K562 (cell line): ENCODE results near the gene CAPN2. TPM values are rescaled to one million over a fixed set of nuclear protein-coding genes. Genes with fewer than 3 reads are reported as not detected.

Source experiments
- ADNP ChIP-seq: fragments of 200-800 bp; sonication (Bioruptor generic); IDR thresholded peaks from 2 replicates; pipeline ENCODE4 v1.6.1; 2016; ENCODE audit warnings: missing genetic modification characterization, missing compliant biosample characterization
- CBX1 ChIP-seq: sonication (generic); IDR thresholded peaks from 2 replicates; pipeline ENCODE4 v1.6.1; 2016; ENCODE audit warnings: antibody characterized with exemption, low read depth, mild to moderate bottlenecking
- ELF4 ChIP-seq: fragments of 450-650 bp; formaldehyde crosslinking; IDR thresholded peaks from 2 replicates; pipeline ENCODE4 v1.4.0; 2022; ENCODE audit warnings: missing genetic modification characterization
- ERF ChIP-seq: fragments of 450-650 bp; formaldehyde crosslinking; IDR thresholded peaks from 2 replicates; pipeline ENCODE4 v1.4.0; 2020; ENCODE audit warnings: mild to moderate bottlenecking, mixed read lengths
- EWSR1 ChIP-seq: fragments of 450-650 bp; IDR thresholded peaks from 2 replicates; pipeline ENCODE4 v1.6.1; 2018; ENCODE audit warnings: borderline replicate concordance, mild to moderate bottlenecking, low read depth, moderate library complexity; ENCODE audit not compliant: partially characterized antibody
- GABPA ChIP-seq: fragments of 200-800 bp; sonication (Bioruptor generic); conservative IDR thresholded peaks from 2 replicates; pipeline ENCODE4 v1.6.1; 2016; ENCODE audit warnings: low read depth, missing genetic modification characterization, missing compliant biosample characterization
- ILF3 ChIP-seq: fragments of 450-650 bp; IDR thresholded peaks from 2 replicates; pipeline ENCODE4 v1.6.1; 2018; ENCODE audit warnings: antibody characterized with exemption, mild to moderate bottlenecking, moderate library complexity, borderline replicate concordance
- MBD2 ChIP-seq: sonication (generic); IDR thresholded peaks from 2 replicates; pipeline ENCODE4 v1.6.1; 2016; ENCODE audit warnings: low read depth, borderline replicate concordance
- MIER1 ChIP-seq: fragments of 450-650 bp; IDR thresholded peaks from 2 replicates; pipeline ENCODE4 v1.6.1; 2016; ENCODE audit warnings: antibody characterized with exemption, mild to moderate bottlenecking, low read depth
- RAD51 ChIP-seq: fragments of 450-650 bp; IDR thresholded peaks from 2 replicates; pipeline ENCODE4 v1.7.1; 2016; ENCODE audit warnings: low read depth, mild to moderate bottlenecking, borderline replicate concordance
- RBM22 ChIP-seq: fragments of 200-400 bp; formaldehyde crosslinking; IDR thresholded peaks from 2 replicates; pipeline ENCODE4 v1.6.1; 2018; ENCODE audit warnings: low read length, low read depth; ENCODE audit not compliant: poor library complexity, severe bottlenecking
- SIN3A ChIP-seq, 2 experiments: fragments of 150-350 bp in 1 of 2; IDR thresholded peaks; 2 replicates each; pipeline ENCODE4 v1.6.1; 2011 to 2016; ENCODE audit warnings: borderline replicate concordance in 2 of 2, low read depth in 2 of 2, low read length in 2 of 2, mild to moderate bottlenecking in 2 of 2, moderate library complexity in 2 of 2; ENCODE audit not compliant: control insufficient read depth in 1 of 2
- TCF7 ChIP-seq: sonication (generic); IDR thresholded peaks from 2 replicates; pipeline ENCODE4 v1.6.1; 2016; ENCODE audit warnings: antibody characterized with exemption, borderline replicate concordance
- XRCC5 ChIP-seq: fragments of 200-400 bp; formaldehyde crosslinking; IDR thresholded peaks from 2 replicates; pipeline ENCODE4 v1.6.1; 2017; ENCODE audit warnings: low read depth, mild to moderate bottlenecking, low read length
- ZNF121 ChIP-seq: sonication (generic); formaldehyde crosslinking; conservative IDR thresholded peaks from 2 replicates; pipeline ENCODE4 v1.8.0; 2022; ENCODE audit warnings: missing genetic modification reagents
- ZNF507 ChIP-seq: conservative IDR thresholded peaks from 2 replicates; pipeline ENCODE4 v1.6.1; 2017; ENCODE audit warnings: missing genetic modification characterization, missing compliant biosample characterization
- polyA plus RNA-seq, 8 experiments: library from polyadenylated mRNA; depleted of rRNA in 4 of 8; stranded (reverse) in 5 of 8; unstranded in 3 of 8; fragments of >200 nt; fragmentation: Nextera tagmentation in 2 of 8; fragmentation: Illumina TruSeq in 1 of 8; extraction: Ambion mirVana in 2 of 8; extraction: Trizol in 1 of 8; gene quantifications; 2 replicates each; pipeline versions ENCODE4 v1.2.1 to v1.2.3, GENCODE V29; 2011 to 2014; ENCODE audit warnings: inconsistent platforms in 1 of 8, missing spikeins in 1 of 8
- total RNA-seq, 7 experiments: library from RNA; depleted of rRNA in 6 of 7; stranded (reverse); fragments of >200 nt in 6 of 7; fragmentation: Illumina TruSeq in 2 of 7; extraction: Trizol in 2 of 7; gene quantifications; 2 replicates each; pipeline versions ENCODE4 v1.2.1 to v1.2.3, GENCODE V29; 2011 to 2021; ENCODE audit warnings: low replicate concordance in 1 of 7
- TF ChIP-seq, protein P1 (sequence below): fragments of 450-650 bp; IDR thresholded peaks from 2 replicates; pipeline ENCODE4 v1.6.1; 2016; ENCODE audit warnings: low read depth
- TF ChIP-seq, protein P2 (sequence below): sonication (generic); formaldehyde crosslinking; IDR thresholded peaks from 2 replicates; pipeline ENCODE4 v1.9.0; 2022; ENCODE audit warnings: mild to moderate bottlenecking, missing genetic modification reagents
- TF ChIP-seq, protein P3 (sequence below), 2 experiments: fragments of 450-650 bp in 1 of 2; sonication (generic) in 1 of 2; formaldehyde crosslinking in 1 of 2; IDR thresholded peaks in 1 of 2; conservative IDR thresholded peaks in 1 of 2; 2 replicates each; pipeline versions ENCODE4 v1.6.1 to v1.8.1; 2016 to 2023; ENCODE audit warnings: mild to moderate bottlenecking in 2 of 2, moderate library complexity in 2 of 2, inconsistent platforms in 1 of 2, missing genetic modification reagents in 1 of 2

The CAPN2 gene
- total and polyA plus RNA-seq, 9 of the 15 experiments (the other 6 are each of a cell fraction or from before 2014, with no cell fraction given) = 24.6 to 157 (median 101) TPM

DNA sequence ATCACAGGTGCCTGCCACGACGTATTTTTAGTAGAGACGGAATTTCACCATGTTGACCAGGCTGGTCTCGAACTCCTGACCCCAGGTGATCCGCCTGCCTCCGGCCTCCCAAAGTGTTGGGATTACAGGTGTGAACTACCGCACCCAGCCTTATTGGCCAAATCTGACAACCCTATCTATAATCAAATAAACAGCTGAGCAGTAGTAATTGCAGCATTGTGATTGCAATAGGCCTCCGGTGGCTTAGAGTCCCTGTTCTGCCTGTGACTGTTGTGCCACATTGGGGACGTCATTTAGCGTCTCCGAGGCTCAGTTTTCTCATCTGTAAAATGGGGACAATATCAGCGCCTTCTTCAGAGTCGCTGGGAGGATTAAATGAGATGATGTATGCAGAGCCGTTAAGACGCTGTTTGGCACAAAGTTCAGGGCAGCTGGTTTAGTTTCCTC, 569 bp upstream of the CAPN2 start (continued):
- TF ChIP-seq, protein P1, sequence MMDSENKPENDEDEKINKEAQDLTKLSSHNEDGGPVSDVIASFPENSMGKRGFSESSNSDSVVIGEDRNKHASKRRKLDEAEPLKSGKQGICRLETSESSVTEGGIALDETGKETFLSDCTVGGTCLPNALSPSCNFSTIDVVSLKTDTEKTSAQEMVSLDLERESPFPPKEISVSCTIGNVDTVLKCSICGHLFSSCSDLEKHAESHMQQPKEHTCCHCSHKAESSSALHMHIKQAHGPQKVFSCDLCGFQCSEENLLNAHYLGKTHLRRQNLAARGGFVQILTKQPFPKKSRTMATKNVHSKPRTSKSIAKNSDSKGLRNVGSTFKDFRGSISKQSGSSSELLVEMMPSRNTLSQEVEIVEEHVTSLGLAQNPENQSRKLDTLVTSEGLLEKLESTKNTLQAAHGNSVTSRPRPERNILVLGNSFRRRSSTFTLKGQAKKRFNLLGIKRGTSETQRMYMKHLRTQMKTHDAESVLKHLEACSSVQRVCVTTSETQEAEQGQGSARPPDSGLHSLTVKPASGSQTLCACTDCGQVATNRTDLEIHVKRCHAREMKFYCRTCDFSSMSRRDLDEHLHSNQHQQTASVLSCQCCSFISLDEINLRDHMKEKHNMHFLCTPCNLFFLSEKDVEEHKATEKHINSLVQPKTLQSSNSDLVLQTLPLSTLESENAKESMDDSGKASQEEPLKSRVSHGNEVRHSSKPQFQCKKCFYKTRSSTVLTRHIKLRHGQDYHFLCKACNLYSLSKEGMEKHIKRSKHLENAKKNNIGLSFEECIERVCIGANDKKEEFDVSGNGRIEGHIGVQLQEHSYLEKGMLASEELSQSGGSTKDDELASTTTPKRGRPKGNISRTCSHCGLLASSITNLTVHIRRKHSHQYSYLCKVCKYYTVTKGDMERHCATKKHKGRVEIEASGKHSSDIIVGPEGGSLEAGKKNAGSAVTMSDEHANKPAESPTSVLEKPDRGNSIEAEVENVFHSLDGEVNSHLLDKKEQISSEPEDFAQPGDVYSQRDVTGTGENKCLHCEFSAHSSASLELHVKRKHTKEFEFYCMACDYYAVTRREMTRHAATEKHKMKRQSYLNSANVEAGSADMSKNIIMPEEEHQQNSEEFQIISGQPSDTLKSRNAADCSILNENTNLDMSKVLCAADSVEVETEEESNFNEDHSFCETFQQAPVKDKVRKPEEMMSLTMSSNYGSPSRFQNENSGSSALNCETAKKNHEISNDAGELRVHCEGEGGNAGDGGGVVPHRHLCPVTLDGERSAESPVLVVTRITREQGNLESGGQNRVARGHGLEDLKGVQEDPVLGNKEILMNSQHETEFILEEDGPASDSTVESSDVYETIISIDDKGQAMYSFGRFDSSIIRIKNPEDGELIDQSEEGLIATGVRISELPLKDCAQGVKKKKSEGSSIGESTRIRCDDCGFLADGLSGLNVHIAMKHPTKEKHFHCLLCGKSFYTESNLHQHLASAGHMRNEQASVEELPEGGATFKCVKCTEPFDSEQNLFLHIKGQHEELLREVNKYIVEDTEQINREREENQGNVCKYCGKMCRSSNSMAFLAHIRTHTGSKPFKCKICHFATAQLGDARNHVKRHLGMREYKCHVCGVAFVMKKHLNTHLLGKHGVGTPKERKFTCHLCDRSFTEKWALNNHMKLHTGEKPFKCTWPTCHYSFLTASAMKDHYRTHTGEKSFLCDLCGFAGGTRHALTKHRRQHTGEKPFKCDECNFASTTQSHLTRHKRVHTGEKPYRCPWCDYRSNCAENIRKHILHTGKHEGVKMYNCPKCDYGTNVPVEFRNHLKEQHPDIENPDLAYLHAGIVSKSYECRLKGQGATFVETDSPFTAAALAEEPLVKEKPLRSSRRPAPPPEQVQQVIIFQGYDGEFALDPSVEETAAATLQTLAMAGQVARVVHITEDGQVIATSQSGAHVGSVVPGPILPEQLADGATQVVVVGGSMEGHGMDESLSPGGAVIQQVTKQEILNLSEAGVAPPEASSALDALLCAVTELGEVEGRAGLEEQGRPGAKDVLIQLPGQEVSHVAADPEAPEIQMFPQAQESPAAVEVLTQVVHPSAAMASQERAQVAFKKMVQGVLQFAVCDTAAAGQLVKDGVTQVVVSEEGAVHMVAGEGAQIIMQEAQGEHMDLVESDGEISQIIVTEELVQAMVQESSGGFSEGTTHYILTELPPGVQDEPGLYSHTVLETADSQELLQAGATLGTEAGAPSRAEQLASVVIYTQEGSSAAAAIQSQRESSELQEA = no peak
- TF ChIP-seq MBD2 (no peak), RBM22 (no peak), ADNP (tag) (peak; percentile 99), SIN3A (IDR thresholded peaks at IDR 0.05; ENCODE audit: borderline replicate concordance in 2 of 2, control insufficient read depth in 1 of 2, low read depth in 2 of 2, low read length in 2 of 2) (no peak), ERF (CRISPR knock-in tag) (no peak), TCF7 (no peak), GABPA (0 out of 2 replicates have a peak, but pooled peaks have one; percentile 9), MIER1 (peak; percentile 63; the same call in 1 of the 2 replicates), ZNF121 (CRISPR knock-in tag) (no peak), EWSR1 (no peak), RAD51 (peak; percentile 15; the same call in 1 of the 2 replicates), ELF4 (CRISPR knock-in tag) (no peak), CBX1 (peak; percentile 86), ILF3 (no peak), ZNF507 (no peak), XRCC5 (peak; percentile 34; the same call in 1 of the 2 replicates)
- TF ChIP-seq, protein P2, sequence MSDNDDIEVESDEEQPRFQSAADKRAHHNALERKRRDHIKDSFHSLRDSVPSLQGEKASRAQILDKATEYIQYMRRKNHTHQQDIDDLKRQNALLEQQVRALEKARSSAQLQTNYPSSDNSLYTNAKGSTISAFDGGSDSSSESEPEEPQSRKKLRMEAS (CRISPR knock-in tag) = 0 out of 2 replicates have a peak, but pooled peaks have one; percentile 24
- TF ChIP-seq, protein P3, sequence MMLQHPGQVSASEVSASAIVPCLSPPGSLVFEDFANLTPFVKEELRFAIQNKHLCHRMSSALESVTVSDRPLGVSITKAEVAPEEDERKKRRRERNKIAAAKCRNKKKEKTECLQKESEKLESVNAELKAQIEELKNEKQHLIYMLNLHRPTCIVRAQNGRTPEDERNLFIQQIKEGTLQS (IDR thresholded peaks at IDR 0.05) = peak; percentile 47; the same call in 1 of the 2 replicates
- TF ChIP-seq, protein P3 (CRISPR knock-in tag; conservative IDR thresholded peaks at IDR 0.05) = no peak
